Calu3 (cell line): ENCODE measurements around the gene EXD3. TPM values are rescaled to one million over a fixed set of nuclear protein-coding genes. Genes with fewer than 3 reads are reported as not detected.

Experiments used
- BruUV-seq: library from RNA; stranded (reverse); fragments of 400-500 nt; replicated peaks from 2 replicates; lab custom pipeline; 2021; lab: Mats Ljungman, UMichigan
- CTCF ChIA-PET: fragments of 300-600 bp; sonication (Branson Sonifier 250); formaldehyde crosslinking; loops from one replicate; lab custom pipeline; 2022; ENCODE audit warnings: antibody characterized with exemption; lab: Charles Lee
- DNase-seq: peaks from one replicate; pipeline ENCODE4 v3.0.0; 2022
- H3K27ac Mint-ChIP-seq: one replicate; pipeline ENCODE4 v1.8.0; 2022; ENCODE audit warnings: mixed read lengths; ENCODE audit not compliant: unreplicated experiment
- H3K27me3 Mint-ChIP-seq: one replicate; pipeline ENCODE4 v1.8.0; 2022; ENCODE audit warnings: mixed read lengths; ENCODE audit not compliant: unreplicated experiment
- H3K36me3 Mint-ChIP-seq: one replicate; pipeline ENCODE4 v1.8.0; 2022; ENCODE audit warnings: mild to moderate bottlenecking, moderate library complexity, mixed read lengths; ENCODE audit not compliant: insufficient read depth, unreplicated experiment
- H3K4me1 Mint-ChIP-seq: one replicate; pipeline ENCODE4 v1.8.0; 2022; ENCODE audit warnings: mild to moderate bottlenecking, low read depth, mixed read lengths; ENCODE audit not compliant: unreplicated experiment
- H3K4me3 Mint-ChIP-seq: one replicate; pipeline ENCODE4 v1.8.0; 2022; ENCODE audit warnings: mild to moderate bottlenecking, low read depth, moderate library complexity, mixed read lengths; ENCODE audit not compliant: unreplicated experiment
- H3K9me3 Mint-ChIP-seq: one replicate; pipeline ENCODE4 v1.8.0; 2022; ENCODE audit warnings: low read depth, mixed read lengths; ENCODE audit not compliant: unreplicated experiment
- intact Hi-C: fragments of 100-400 bp; cut with micrococcal nuclease; formaldehyde crosslinking; loops from one replicate; pipeline ENCODE4 v1.10.0; 2022; ENCODE audit not compliant: unreplicated experiment
- total RNA-seq: library from RNA; stranded (reverse); gene quantifications from 2 replicates; pipeline ENCODE4 v1.2.3, GENCODE V29; 2022
- TF ChIP-seq, protein P1 (sequence below): fragments of 200-600 bp; IDR thresholded peaks from one replicate; pipeline ENCODE4 v1.8.0; 2022; ENCODE audit warnings: antibody characterized with exemption; ENCODE audit not compliant: unreplicated experiment

Gene EXD3
- total RNA-seq, 1 experiment from 2014 or later = 13.2 TPM

DNA sequence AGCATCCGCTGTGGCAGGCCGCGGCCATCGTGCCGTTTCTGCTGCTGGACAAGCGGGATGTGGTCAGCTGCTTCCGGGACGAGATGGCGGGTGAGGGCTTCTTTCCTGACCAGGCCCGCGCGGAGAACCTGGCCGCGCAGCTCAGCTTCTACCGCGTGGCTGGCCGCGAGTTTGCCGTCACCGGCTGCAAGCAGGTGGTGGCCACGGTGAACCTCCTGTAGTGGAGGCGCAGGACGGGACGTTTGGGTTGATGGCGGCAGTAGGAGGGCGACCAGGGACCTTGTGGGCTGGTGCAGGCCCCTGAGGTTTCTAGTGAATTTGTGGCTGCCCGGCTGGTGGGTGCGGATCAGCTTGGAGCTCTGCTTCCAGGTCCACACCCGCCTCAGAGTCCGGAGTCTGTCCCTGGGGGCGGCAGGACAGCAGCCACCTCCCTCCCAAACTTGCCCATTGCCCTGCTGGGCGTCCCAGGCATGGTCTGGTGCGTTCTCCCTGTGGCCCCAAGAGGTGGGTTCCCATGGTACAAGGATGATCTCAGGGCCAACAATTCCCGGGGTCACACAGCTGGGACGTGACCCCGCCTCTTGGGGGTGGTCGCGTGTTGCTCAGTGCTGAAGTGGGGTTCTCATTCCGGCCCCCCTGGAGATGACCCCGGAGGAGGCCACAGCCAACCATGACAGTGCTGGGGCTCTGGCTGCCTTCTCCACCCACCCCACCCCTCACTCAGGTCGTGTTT, 143.1 kb downstream of the EXD3 start:
- Mint-ChIP-seq H3K4me1 (peaks cover 29% of the 10 kb centered on the region), H3K36me3 (peaks cover 56% of the 10 kb centered on the region), H3K9me3 (no peaks in the 10 kb centered on the region), H3K27ac (no peak overlapping the region), H3K27me3 (no peaks in the 10 kb centered on the region), H3K4me3 (peak overlapping the region; percentile 28)
- intact Hi-C loops = no loop called here
- TF ChIP-seq, protein P1, sequence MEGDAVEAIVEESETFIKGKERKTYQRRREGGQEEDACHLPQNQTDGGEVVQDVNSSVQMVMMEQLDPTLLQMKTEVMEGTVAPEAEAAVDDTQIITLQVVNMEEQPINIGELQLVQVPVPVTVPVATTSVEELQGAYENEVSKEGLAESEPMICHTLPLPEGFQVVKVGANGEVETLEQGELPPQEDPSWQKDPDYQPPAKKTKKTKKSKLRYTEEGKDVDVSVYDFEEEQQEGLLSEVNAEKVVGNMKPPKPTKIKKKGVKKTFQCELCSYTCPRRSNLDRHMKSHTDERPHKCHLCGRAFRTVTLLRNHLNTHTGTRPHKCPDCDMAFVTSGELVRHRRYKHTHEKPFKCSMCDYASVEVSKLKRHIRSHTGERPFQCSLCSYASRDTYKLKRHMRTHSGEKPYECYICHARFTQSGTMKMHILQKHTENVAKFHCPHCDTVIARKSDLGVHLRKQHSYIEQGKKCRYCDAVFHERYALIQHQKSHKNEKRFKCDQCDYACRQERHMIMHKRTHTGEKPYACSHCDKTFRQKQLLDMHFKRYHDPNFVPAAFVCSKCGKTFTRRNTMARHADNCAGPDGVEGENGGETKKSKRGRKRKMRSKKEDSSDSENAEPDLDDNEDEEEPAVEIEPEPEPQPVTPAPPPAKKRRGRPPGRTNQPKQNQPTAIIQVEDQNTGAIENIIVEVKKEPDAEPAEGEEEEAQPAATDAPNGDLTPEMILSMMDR = no peak
- CTCF ChIA-PET = no interaction called here
- no peak for DNase-seq
- BruUV-seq = TSS peak; percentile 8

GRCh38 chr9:137278721-137279711, 143.9 kb downstream of the EXD3 start:
- Mint-ChIP-seq H3K4me1 (peaks cover 29% of the 10 kb centered on the region), H3K27me3 (no peaks in the 10 kb centered on the region), H3K9me3 (no peaks in the 10 kb centered on the region), H3K36me3 (peaks cover 58% of the 10 kb centered on the region), H3K27ac (no peak overlapping the region), H3K4me3 (peak overlapping the region; percentile 28)
- no peak for DNase-seq
- intact Hi-C loops = no loop called here
- TF ChIP-seq, protein P1 = no peak
- no TSS peak for BruUV-seq
- CTCF ChIA-PET = no interaction called here

DNA sequence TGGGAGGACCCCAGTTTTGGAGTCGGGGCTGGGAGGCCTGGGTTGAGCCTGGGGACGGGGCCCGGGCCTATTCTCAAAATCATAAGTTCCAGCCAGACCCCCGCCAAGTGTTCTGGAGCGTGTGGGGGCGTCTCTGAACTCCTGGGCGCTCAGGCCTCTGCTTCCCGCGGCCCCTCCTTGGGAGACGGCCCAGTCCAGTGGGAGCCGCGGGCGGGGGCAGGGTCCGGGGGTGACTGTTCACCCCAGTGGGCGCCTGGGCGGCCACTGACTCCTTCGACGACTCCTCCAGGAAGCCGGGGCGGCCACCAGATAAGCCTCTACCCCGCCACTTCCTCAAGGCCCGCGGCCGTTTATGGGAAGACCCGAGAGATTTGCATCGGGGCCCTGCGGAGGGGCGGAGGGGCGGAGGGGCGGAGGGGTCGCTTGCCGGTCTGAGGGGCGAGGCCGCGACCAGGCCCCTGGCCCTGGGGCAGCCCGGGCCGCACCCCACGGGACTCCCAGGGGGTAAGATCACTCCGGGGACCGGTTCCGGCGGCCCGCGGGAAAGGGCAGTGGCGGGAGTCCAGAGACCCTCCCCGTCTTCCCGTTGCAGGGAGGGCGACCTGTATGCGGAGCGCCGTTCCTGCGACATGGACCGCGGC, 144.8 kb downstream of the EXD3 start:
- H3K27me3 Mint-ChIP-seq = no peaks in the 10 kb centered on the region
- TSS peak; percentile 54 for BruUV-seq
- TF ChIP-seq, protein P1 = no peak
- intact Hi-C loops = no loop called here
- peak overlapping the region; percentile 85 for H3K4me3 Mint-ChIP-seq
- peaks cover 59% of the 10 kb centered on the region for H3K36me3 Mint-ChIP-seq
- H3K27ac Mint-ChIP-seq = peak overlapping the region; percentile 94
- CTCF ChIA-PET = interaction anchor here (0.5 to 1.6 kb wide), 3 partner anchors 9 to 42 kb away, joined by 3 to 8 read pairs (median 3); no protein-coding TSS in a partner anchor
- H3K4me1 Mint-ChIP-seq = peaks cover 29% of the 10 kb centered on the region
- no peaks in the 10 kb centered on the region for H3K9me3 Mint-ChIP-seq
- DNase-seq = no peak

- Mint-ChIP-seq H3K4me1 (peaks cover 24% of the 10 kb centered on the region), H3K36me3 (peaks cover 57% of the 10 kb centered on the region), H3K4me3 (peak within 1 kb of the TSS; percentile 85), H3K27ac (peak within 1 kb of the TSS; percentile 94), H3K9me3 (no peaks in the 10 kb centered on the region), H3K27me3 (no peaks in the 10 kb centered on the region)
- CTCF ChIA-PET = interaction anchor here (0.5 to 1.6 kb wide), 7 partner anchors 9 to 146 kb away, joined by 3 to 8 read pairs (median 3); partner anchors contain the start of genes EXD3, NOXA1 and NRARP
- intact Hi-C loops = no loop called here
- peak; percentile 94 for DNase-seq
- TF ChIP-seq, protein P1 = no peak
- no TSS peak for BruUV-seq
Observed at GRCh38 chr9:137277329-137278041, 145.5 kb downstream of the EXD3 start, which contains the start of gene TOR4A. TOR4A (plus strand) TSS chr9:137277726; CDS start chr9:137278690, 964 bp downstream.
